ENCODE results near the gene CROCC2.
A peak's percentile ranks its signal among the peaks of the same experiment; 100 is the strongest.

CROCC2 gene

DNA sequence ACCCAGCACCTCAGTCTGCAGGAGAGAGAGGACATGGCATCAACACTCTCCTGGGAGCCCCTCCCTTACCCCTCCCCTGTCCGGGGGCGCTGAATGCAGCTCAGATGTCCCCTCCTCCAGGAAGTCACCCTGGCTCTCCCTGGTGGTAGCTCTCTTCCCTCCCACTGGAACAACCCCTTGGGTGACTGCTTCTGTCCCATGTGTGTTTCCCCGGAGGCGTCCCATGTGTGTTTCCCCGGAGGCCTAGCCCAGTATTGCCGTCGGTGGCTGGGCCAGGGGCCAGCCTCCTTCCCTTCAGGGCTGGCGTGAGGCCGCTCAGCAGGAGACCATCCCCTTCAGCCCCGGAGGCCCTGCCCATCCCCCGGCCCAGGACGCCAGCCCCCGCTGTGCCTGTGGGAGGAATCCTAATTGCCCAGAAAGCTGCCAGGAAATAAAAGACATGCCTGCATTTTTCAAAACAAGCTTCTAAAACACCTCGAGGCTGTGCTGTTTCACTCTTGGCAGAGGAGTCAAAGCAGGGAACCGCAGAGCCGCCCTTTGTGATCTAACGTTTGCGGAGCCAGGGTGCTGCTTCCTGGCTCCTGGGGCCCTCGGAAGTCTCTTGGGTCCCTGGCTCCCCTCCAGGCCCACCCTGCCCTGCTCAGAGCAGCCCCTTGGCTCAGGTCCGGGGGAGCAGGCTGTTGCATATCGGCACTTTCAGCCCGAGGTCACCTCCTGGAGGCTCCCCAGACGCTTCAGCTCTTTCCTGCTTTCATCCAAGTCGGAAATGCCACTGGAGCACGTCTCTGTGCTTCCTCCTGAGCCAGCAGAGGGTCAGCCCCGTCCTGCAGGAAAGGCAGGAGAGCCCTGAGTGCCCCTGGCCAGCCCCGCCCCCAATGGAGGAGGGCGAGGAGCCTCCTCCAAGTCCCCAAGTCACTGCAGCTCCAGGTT is 103.7 kb downstream of the CROCC2 start:
- TF ChIP-seq, protein P1, sequence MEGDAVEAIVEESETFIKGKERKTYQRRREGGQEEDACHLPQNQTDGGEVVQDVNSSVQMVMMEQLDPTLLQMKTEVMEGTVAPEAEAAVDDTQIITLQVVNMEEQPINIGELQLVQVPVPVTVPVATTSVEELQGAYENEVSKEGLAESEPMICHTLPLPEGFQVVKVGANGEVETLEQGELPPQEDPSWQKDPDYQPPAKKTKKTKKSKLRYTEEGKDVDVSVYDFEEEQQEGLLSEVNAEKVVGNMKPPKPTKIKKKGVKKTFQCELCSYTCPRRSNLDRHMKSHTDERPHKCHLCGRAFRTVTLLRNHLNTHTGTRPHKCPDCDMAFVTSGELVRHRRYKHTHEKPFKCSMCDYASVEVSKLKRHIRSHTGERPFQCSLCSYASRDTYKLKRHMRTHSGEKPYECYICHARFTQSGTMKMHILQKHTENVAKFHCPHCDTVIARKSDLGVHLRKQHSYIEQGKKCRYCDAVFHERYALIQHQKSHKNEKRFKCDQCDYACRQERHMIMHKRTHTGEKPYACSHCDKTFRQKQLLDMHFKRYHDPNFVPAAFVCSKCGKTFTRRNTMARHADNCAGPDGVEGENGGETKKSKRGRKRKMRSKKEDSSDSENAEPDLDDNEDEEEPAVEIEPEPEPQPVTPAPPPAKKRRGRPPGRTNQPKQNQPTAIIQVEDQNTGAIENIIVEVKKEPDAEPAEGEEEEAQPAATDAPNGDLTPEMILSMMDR (IDR thresholded peaks at IDR 0.05; ENCODE audit: borderline replicate concordance, control extremely low read depth, extremely low read depth, insufficient read depth, missing control alignments): no peak
- in situ Hi-C loops (cut with MboI; ENCODE audit: low sequenced_read_pairs, unreplicated experiment): no loop called here
- DNase-seq (ENCODE audit: low spot score): peak; percentile 74

DNA sequence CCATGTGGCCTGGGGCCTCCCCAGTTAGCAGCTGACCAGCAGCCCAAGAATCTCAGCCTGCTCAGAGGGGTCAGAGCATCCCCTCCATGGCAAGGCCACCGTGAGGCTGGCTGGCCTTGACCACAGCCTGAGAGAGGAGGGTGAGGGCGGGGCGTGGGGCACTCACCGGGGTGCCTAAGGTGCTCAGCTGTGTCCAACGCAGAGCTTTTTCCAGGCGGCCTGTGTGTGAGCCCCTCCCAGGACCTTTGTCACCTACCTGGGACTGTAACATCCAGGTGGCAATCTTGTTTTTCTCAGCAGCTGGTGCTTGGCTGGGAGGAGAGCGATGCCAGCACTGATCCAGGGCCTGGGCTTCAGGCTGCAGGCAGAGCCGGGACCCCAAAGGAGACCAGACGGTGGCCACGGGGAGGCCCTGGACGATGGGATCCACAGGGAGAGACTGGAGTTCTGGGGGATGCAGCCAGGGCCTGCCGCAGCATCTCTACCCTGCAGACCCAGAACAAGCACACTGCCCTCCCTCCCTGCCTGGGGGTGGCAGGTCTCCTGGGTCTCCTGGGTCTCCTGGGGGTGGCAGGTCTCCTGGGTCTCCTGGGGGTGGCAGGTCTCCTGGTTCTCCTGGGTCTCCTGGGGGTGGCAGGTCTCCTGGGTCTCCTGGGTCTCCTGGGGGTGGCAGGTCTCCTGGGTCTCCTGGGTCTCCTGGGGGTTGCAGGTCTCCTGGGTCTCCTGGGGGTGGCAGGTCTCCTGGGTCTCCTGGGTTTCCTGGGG is 104.6 kb downstream of the CROCC2 start:
- in situ Hi-C loops (cut with MboI; ENCODE audit: low sequenced_read_pairs, unreplicated experiment): no loop called here
- TF ChIP-seq, protein P1 (IDR thresholded peaks at IDR 0.05; ENCODE audit: borderline replicate concordance, control extremely low read depth, extremely low read depth, insufficient read depth, missing control alignments): no peak
- DNase-seq (ENCODE audit: low spot score): no peak

DNA sequence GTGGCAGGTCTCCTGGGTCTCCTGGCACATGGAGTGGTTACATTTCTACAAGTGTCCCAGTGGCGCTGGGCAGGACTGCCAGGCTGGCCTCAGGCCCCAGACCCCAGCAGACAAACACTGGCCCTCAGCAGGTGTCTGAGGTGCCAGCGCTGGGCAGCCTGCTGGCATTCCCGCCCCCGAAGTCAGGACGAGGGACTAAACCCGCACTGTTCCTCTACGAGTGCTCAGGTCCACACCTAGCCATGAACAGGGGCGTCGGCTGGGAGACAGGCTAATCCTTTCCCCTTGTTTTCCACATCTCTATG is 105.1 kb downstream of the CROCC2 start:
- DNase-seq (ENCODE audit: low spot score): no peak
- TF ChIP-seq, protein P1 (IDR thresholded peaks at IDR 0.05; ENCODE audit: borderline replicate concordance, control extremely low read depth, extremely low read depth, insufficient read depth, missing control alignments): no peak
- in situ Hi-C loops (cut with MboI; ENCODE audit: low sequenced_read_pairs, unreplicated experiment): no loop called here

DNA sequence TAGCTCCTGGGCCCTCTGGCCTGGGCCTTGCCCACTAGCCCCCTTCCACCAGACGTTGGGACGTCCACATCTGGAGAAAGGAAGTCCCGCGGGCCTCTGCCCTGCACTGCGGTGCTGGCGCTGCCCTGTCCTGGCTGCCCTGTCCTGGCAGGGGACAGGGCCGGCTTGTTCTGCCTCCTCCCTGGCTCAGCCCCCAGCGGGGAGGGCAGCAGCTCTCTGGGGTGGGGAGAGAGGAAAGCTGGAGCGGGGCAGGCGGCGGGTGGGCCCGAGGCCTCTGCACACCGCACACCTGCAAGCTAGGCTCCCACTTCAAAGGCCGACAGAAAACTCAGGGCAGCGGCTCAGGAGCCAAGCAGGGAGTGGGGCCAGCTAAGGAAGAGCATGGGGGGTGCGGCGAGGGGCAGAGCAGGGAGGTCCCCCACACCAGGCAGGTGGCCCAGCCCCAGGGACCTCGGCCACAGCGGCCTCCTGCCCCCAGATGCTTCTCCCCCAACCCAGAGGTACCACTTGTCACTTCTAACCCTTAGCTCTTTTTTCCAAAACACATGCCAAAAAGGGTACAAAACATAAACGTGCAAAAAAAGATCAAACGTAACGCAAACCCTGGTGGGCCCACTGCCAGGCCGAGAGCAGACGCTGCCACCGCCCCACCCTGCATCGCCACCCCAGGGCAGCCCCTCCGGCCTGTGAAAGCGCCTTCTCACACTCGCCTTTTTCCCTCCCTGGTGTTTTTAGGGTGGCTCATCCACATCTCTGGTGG is 105.8 kb downstream of the CROCC2 start:
- TF ChIP-seq, protein P1 (IDR thresholded peaks at IDR 0.05; ENCODE audit: borderline replicate concordance, control extremely low read depth, extremely low read depth, insufficient read depth, missing control alignments): no peak
- DNase-seq (ENCODE audit: low spot score): no peak
- in situ Hi-C loops (cut with MboI; ENCODE audit: low sequenced_read_pairs, unreplicated experiment): no loop called here

DNA sequence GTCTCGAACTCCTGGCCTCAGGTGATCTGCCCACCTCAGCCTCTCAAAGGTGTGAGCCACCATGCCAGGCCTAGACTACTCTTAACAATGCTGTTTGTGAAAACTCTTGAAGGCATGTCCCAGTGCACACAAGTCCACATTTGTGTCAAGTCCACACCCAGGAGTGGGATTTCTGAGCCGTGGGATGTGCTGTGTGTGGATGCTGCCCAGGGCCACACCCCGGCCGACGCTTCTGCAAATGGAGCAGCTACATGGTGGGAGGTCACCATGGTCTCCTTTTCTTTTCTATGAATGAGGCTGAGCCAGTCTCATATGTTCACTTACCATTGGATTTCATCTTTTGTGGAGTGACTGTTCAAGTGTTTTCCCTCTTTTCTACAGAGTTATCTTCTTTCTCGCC is 108.1 kb downstream of the CROCC2 start:
- TF ChIP-seq, protein P1 (IDR thresholded peaks at IDR 0.05; ENCODE audit: borderline replicate concordance, control extremely low read depth, extremely low read depth, insufficient read depth, missing control alignments): no peak
- in situ Hi-C loops (cut with MboI; ENCODE audit: low sequenced_read_pairs, unreplicated experiment): no loop called here
- no peak for DNase-seq (ENCODE audit: low spot score)

DNA sequence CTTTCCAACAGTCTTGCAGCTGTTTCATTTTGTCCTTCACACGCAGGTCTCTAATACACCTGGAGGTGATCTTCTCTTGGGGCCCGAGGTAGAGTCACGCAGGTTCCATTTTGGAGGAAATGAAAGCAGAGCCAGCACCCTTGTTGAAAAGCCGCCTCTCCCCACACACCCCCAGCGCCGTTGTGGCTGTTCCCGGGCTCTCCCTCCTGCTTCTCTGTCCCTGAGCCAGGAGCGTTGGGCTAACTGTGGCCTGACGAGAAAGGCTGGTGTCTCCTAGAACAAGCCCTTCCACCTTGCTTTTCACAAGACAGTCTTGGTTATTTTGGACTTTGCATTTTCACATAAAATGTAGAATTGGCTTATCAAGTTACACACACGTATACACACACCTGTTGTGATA is 108.6 kb downstream of the CROCC2 start:
- TF ChIP-seq, protein P1 (IDR thresholded peaks at IDR 0.05; ENCODE audit: borderline replicate concordance, control extremely low read depth, extremely low read depth, insufficient read depth, missing control alignments): no peak
- DNase-seq (ENCODE audit: low spot score): no peak
- in situ Hi-C loops (cut with MboI; ENCODE audit: low sequenced_read_pairs, unreplicated experiment): no loop called here
